GOT3 (cell line): ENCODE results near the gene ZNF628.

Experiments
- DNase-seq: peaks from one replicate; lab custom pipeline; 2025; ENCODE audit warnings: mixed read lengths; lab: John Stamatoyannopoulos, UW

The ZNF628 gene

GRCh38 chr19:55530996-55531395 lies 54.6 kb downstream of the ZNF628 start:
- no peak for DNase-seq
